Breast epithelium (tissue), 4 donors: ENCODE measurements around the gene PIK3C2G. TPM values are rescaled to one million over a fixed set of nuclear protein-coding genes. Genes with fewer than 3 reads are reported as not detected.

Experiments
- DNase-seq, 2 donors: peaks; one replicate each; pipeline ENCODE4 v3.0.0-alpha.2; 2019; ENCODE audit warnings: low spot score in 2 of 2
- H3K27ac ChIP-seq, 2 donors: fragments of 200-600 bp; sonication (generic) in 1 of 2; one replicate each; pipeline ENCODE4 v1.5.1; 2016 to 2019; ENCODE audit warnings: mild to moderate bottlenecking in 1 of 2
- H3K27me3 ChIP-seq, 2 donors: fragments of 200-600 bp; sonication (generic) in 1 of 2; one replicate each; pipeline versions ENCODE4 v1.5.1 to v1.6.0; 2017 to 2019; ENCODE audit warnings: control low read depth in 1 of 2, mild to moderate bottlenecking in 1 of 2
- H3K36me3 ChIP-seq: fragments of 200-600 bp; one replicate; pipeline ENCODE4 v1.5.1; 2019
- H3K4me1 ChIP-seq, 2 donors: fragments of 200-600 bp; sonication (generic); one replicate each; pipeline ENCODE4 v1.5.1; 2016 to 2019; ENCODE audit warnings: control low read depth in 1 of 2
- H3K4me3 ChIP-seq, 3 donors: fragments of 200-600 bp; sonication (generic); 1 replicate in 2 of 3; 2 replicates in 1 of 3; pipeline ENCODE4 v1.5.1; 2016 to 2019; ENCODE audit warnings: mild to moderate bottlenecking in 3 of 3, moderate library complexity in 2 of 3
- H3K9me3 ChIP-seq, 2 donors: fragments of 200-600 bp; sonication (generic) in 1 of 2; one replicate each; pipeline ENCODE4 v1.5.1; 2016 to 2019; ENCODE audit warnings: control low read depth in 1 of 2
- CTCF ChIP-seq, 3 donors: fragments of 450-650 bp; IDR thresholded peaks; one replicate each; pipeline ENCODE4 v1.5.1; 2016 to 2017; ENCODE audit warnings: antibody characterized with exemption in 3 of 3, mild to moderate bottlenecking in 3 of 3, moderate library complexity in 3 of 3
- POLR2A ChIP-seq: fragments of 450-650 bp; IDR thresholded peaks from one replicate; pipeline ENCODE4 v1.6.1; 2016; ENCODE audit warnings: antibody characterized with exemption, mild to moderate bottlenecking, moderate library complexity
- POLR2AphosphoS5 ChIP-seq, 3 donors: sonication (generic); formaldehyde crosslinking; IDR thresholded peaks; one replicate each; pipeline ENCODE4 v1.6.1; 2017; ENCODE audit warnings: antibody characterized with exemption in 3 of 3
- intact Hi-C: fragments of 100-400 bp; cut with DNase I; formaldehyde crosslinking; loops from one replicate; pipeline ENCODE4 v1.15.1; 2023; ENCODE audit warnings: low total_unique reads
- total RNA-seq, 3 donors: library from RNA; depleted of rRNA; stranded (reverse); fragments of >200 nt; gene quantifications; one replicate each; pipeline ENCODE4 v1.1.0, GENCODE V29; 2016

The PIK3C2G gene
- total RNA-seq, 3 donors from 2014 or later = 0.16 to 164 (median 35.1) TPM

DNA sequence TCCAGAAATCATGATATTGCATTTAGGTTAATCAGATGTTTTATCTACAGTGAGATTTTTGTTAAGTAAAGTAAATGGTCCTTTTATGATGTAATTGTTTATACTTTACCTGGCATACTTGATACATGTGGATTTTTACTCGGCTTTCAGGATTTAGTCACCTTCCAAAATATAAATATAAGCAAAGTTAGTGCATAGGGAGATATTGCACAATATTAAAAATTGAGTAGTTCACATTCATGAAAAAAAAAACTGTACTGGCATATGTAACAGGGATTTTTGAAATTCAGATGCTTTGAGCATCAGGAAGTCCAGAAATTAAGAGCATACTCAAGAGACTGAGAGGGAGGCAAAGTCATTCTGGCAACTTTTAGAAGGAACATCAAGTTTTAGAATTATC is 303.0 kb downstream of the PIK3C2G start:
- Histone ChIP-seq H3K4me3 (no peak overlapping the region), H3K9me3 (no peaks in the 10 kb centered on the region), H3K27ac (no peak overlapping the region), H3K36me3 (no peaks in the 10 kb centered on the region), H3K27me3 (no peaks in the 10 kb centered on the region), H3K4me1 (no peaks in the 10 kb centered on the region)
- no peak for DNase-seq
- intact Hi-C loops = no loop called here
- TF ChIP-seq POLR2AphosphoS5 (IDR thresholded peaks at IDR 0.05) (no peak), CTCF (IDR thresholded peaks at IDR 0.05) (no peak), POLR2A (no peak)

- no peaks in the 10 kb centered on the region for H3K4me1 ChIP-seq
- TF ChIP-seq POLR2AphosphoS5 (IDR thresholded peaks at IDR 0.05) (no peak), POLR2A (no peak), CTCF (IDR thresholded peaks at IDR 0.05) (no peak)
- no peaks in the 10 kb centered on the region for H3K36me3 ChIP-seq
- H3K9me3 ChIP-seq = no peaks in the 10 kb centered on the region
- H3K4me3 ChIP-seq = no peak overlapping the region
- DNase-seq = no peak
- no peaks in the 10 kb centered on the region for H3K27me3 ChIP-seq
- no peak overlapping the region for H3K27ac ChIP-seq
- intact Hi-C loops = no loop called here
Measured at GRCh38 chr12:18567787-18568186, 306.5 kb downstream of the PIK3C2G start.

DNA sequence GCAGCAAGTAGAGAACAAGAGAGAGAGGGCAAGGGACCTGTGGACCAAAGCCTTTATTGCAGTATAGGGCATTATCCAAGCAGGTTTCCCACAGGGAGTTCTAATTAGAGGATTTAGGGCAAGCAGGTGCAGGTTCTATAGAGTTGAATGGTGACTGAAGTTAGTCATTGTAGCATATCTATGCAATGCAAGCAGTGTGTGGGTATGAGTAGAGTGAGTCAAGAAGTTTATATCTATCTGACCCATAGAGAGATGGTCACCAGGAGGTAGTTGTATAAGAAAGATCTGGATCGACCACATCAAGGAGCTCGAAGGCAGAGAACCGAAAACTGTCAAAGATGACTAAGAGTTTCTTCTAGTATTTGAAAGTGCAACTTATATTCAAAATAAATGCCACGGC is 309.2 kb downstream of the PIK3C2G start:
- H3K4me3 ChIP-seq = no peak overlapping the region
- TF ChIP-seq CTCF (IDR thresholded peaks at IDR 0.05) (no peak), POLR2A (no peak), POLR2AphosphoS5 (IDR thresholded peaks at IDR 0.05) (no peak)
- intact Hi-C loops = no loop called here
- H3K27me3 ChIP-seq = no peaks in the 10 kb centered on the region
- H3K9me3 ChIP-seq = no peaks in the 10 kb centered on the region
- DNase-seq = no peak
- no peak overlapping the region for H3K27ac ChIP-seq
- H3K36me3 ChIP-seq = no peaks in the 10 kb centered on the region
- H3K4me1 ChIP-seq = no peaks in the 10 kb centered on the region

GRCh38 chr12:18576104-18576626 is 314.8 kb downstream of the PIK3C2G start:
- Histone ChIP-seq H3K9me3 (no peaks in the 10 kb centered on the region), H3K27me3 (no peaks in the 10 kb centered on the region), H3K27ac (no peak overlapping the region), H3K4me3 (no peak overlapping the region), H3K36me3 (no peaks in the 10 kb centered on the region), H3K4me1 (no peaks in the 10 kb centered on the region)
- no peak for TF ChIP-seq POLR2AphosphoS5 (IDR thresholded peaks at IDR 0.05)
- TF ChIP-seq POLR2A = no peak
- no peak for TF ChIP-seq CTCF (IDR thresholded peaks at IDR 0.05)
- intact Hi-C loops = no loop called here
- DNase-seq = no peak

GRCh38 chr12:18576648-18577047 is 315.3 kb downstream of the PIK3C2G start:
- no peaks in the 10 kb centered on the region for H3K4me1 ChIP-seq
- H3K4me3 ChIP-seq = no peak overlapping the region
- TF ChIP-seq POLR2A = no peak
- H3K27ac ChIP-seq = no peak overlapping the region
- no peak for DNase-seq
- H3K9me3 ChIP-seq = no peaks in the 10 kb centered on the region
- intact Hi-C loops = no loop called here
- H3K36me3 ChIP-seq = no peaks in the 10 kb centered on the region
- H3K27me3 ChIP-seq = no peaks in the 10 kb centered on the region

- no peak overlapping the region for H3K27ac ChIP-seq
- no peaks in the 10 kb centered on the region for H3K36me3 ChIP-seq
- no peak for DNase-seq
- no peaks in the 10 kb centered on the region for H3K4me1 ChIP-seq
- H3K27me3 ChIP-seq = no peaks in the 10 kb centered on the region
- peaks cover 5 to 6% of the 10 kb centered on the region in 2 donors for H3K9me3 ChIP-seq
- no peak for TF ChIP-seq POLR2AphosphoS5 (IDR thresholded peaks at IDR 0.05)
- TF ChIP-seq POLR2A = no peak
- no peak for TF ChIP-seq CTCF (IDR thresholded peaks at IDR 0.05)
- intact Hi-C loops = no loop called here
- no peak overlapping the region for H3K4me3 ChIP-seq
Measured at GRCh38 chr12:18578191-18578590, 316.9 kb downstream of the PIK3C2G start.
